GM21526 (cell line): ENCODE measurements around the gene TNNC2.
"Not testable (repeated sequence)": the region's sequence is repeated elsewhere in the genome, so short reads cannot be mapped to it uniquely, and the experiment has no call there.

Experiments
- ATAC-seq: cut with Tn5 transposase; IDR thresholded peaks from one replicate; pipeline ENCODE4 v1.9.1; 2021; ENCODE audit warnings: moderate library complexity; ENCODE audit not compliant: unreplicated experiment, low FRiP score

The TNNC2 gene

DNA sequence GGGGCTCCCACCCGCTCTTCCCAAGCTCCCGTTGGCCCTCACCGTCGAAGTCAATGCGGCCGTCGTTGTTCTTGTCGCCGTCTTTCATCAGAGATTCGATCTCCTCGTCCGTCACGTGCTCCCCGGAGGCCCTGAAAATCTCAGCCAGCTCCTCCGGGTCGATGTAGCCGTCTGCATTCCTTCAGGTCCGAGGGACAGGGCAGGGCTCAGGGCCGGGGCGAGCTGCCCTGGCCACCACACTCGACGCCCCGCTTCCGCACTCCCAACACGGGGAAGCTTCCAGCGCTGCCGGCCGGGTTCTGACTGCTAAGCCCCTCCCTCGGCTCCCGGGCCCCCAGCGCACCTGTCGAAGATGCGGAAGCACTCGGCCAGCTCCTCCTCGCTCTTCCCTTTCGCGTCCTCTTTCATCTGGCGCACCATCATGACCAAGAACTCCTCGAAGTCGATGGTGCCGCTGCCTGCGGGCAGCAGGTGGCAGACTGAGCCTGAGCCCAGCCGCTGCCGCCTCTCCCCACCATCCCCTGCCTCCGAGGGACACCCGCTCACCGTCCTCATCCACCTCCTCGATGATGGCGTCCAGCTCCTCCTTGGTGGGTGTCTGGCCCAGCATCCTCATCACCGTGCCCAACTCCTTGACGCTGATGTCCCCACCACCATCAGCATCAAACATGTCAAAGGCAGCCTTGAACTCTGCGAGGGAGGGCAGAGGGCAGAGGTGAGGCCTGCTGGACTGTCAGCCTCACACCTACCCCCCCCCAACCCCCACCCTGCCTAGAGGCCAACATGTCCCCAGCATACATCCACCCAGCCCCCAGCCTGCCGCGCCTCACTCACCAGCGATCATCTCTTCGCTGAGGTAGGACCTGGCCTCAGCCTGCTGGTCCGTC, 2.9 kb downstream of the TNNC2 start:
- no peak for ATAC-seq

DNA sequence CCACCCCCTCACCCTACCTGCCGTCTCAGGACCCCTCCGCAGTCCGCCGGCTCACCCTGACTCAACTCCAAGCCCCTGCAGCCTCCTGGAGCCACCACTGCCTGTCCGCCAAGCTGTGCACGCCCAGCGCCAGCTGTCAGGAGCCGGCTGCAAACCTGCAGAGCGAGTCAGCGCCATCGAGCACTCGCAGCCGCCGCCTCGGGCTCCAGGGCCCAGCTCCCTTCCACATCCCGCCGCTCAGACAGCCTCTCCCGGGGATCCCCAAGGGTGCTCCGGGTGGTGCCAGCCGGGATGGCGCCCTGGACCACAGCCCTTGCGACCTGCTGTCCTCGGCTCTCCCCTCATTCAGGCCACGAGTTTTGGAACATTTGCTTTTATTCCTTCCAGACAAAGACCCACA, 4.3 kb downstream of the TNNC2 start:
- no peak for ATAC-seq

DNA sequence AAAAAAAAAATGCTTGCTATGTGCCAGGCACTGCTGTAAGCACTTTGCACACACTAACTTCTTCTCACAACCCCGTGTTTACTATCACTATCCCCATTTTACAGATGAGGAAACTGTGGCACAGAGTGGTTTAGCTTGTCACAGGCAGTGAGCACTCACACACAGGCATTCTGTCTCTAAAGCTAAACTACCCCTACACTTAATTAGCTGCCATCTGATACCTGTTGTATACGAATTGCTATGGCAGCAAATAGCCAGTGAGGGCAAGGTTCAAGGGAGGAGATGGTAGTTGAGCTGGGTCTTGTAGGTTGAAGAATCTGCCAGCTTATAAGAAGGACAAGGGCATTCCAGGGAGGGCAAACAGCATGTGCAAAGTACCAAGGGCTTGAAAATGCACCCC, 5.2 kb downstream of the TNNC2 start:
- no peak for ATAC-seq

DNA sequence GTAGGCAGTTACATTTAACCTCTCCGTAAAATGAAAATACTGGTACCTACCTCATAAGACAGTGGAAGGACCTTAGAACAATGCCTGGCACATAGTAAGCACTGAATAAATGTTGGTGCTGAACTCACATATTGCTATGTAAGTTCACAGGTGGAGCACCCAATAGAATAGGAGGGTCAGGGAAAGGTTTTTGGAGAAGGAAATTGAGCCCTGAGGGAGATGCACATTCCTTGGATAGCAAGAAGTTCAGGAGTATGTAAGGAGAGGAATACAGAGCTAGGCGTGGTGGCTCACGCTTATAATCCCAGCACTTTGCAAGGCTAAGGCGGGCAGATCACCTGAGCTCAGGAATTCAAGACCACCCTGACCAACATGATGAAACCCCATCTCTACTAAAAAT, 7.6 kb downstream of the TNNC2 start:
- ATAC-seq: no peak

DNA sequence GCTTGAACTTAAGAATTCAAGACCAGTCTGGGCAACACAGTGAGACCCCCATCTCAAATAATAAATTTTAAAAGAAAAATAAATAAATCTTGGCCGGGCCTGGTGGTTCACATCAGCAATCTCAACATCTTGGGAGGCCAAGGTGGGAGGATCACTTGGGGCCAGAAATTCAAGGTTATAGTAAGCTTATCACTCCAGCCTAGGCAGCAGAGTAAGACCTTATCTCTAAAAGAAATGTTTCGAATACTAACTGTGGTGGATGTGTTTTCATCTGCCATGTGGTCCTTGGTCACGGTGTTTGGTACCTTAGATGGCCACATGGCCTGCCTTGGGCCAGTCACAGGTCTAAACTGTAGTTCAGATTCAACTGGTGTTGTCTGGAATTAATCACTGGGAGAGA, 8.9 kb downstream of the TNNC2 start:
- ATAC-seq: no peak

DNA sequence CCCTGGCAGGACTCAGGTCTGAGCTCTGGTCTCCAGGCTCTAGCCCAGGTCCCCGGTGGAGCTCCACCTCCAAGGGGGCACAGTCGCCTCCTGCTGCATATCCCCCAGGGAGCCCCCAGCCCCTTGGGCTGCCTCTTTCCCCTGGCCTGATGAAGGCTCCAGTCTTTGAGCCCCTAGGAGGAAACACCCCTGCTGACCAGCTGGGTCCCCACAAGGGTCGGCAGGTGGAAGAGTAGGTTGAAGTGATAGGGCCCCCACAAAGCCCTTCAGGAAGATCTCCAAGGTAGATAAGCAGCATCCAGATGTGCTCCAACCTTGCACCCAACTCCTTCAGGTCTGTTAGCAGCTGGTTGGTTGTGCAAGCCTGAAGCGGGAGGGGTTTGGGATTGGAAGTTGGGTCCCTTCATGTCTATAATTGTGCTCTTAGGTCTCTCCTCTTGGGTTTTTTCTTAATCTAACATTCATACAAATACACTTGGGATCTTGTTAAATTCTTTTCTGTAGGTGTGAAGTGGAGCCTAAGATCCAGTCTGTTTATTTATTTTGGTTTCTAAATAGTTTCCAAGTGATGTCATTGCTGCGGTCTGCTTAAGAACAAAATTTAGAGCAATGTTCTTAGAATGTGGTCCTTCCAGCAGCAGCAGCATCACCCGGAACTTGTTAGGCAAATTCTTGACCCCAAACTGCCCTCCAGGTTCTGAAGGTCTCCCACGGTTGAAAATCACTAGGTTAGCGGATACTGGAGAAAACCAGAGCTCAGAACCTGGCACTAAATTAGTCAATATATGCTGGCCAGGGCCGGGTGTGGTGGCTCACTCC, 9.5 kb downstream of the TNNC2 start:
- no peak for ATAC-seq

DNA sequence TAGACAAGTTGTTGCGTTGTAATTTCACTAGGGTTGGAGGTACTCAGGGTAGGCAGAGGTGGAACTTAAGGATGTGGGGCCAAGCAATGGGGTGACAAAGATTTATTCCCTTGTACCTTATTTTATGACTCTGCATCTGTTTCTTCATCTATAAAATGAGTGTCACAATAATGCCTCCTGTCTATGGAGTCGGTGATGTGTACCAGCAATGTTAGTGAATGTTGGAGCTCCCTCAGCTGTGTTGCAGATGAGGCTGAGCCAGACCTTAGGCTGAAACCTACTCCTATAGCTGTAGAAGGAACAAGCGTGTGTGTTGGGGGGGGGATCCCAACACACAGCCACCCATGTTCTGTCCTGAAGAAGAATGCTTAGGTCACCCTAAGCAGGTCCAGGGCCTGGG, 10.2 kb downstream of the TNNC2 start:
- no peak for ATAC-seq

DNA sequence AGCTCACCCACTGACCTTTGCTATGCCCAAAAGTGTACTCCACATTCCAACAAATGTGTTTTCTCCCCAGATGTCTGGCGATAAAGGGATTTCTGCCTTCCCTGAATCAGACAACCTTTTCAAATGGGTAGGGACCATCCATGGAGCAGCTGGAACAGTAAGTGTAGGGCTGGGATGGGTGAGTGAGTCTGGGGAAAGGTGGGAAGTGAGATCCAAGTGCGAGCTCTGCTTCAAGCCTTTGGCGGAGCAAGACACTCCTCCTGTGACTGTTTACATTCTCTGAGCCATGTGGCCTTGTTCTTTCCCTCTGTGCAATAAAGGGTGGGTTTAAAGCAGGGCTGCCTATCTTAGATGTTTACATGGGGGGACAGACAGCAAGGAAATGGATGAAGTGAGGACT, 12.8 kb downstream of the TNNC2 start:
- ATAC-seq: no peak

DNA sequence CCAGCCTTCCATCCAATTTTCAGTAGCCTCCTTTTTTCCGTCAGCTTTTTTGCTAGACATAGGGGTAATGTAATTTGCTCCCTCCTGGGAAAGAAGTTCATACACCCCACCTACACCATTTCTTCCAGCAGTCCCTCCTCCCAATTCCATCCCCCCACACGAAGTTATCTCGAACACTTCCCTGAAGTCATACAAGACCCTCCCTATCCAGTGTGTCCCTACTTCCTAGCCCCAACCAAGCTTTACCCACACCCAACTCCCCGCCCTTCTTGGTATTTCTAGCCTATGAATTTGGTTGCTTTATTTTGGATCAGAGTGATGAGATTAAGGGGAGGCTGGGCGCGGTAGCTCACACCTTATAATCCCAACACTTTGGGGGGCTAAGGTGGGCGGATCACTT, 13.6 kb downstream of the TNNC2 start:
- ATAC-seq: no peak

DNA sequence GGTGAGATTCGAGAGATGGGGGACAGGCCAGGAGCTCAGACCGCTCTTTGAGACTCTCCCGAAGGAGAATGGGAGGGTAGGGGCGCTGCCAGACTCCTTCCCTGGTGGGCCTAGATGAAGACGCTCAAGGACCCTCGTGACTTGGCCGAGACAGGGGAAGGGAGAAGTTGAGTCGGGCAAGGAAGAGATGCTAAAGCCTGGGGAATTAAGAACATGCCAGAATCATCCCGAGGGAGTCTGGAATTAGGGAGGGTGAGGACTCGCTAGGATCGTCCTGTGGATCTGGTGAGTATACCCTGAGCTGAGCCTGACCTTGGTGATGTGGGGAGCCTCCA, 14.1 kb downstream of the TNNC2 start:
- no peak for ATAC-seq

DNA sequence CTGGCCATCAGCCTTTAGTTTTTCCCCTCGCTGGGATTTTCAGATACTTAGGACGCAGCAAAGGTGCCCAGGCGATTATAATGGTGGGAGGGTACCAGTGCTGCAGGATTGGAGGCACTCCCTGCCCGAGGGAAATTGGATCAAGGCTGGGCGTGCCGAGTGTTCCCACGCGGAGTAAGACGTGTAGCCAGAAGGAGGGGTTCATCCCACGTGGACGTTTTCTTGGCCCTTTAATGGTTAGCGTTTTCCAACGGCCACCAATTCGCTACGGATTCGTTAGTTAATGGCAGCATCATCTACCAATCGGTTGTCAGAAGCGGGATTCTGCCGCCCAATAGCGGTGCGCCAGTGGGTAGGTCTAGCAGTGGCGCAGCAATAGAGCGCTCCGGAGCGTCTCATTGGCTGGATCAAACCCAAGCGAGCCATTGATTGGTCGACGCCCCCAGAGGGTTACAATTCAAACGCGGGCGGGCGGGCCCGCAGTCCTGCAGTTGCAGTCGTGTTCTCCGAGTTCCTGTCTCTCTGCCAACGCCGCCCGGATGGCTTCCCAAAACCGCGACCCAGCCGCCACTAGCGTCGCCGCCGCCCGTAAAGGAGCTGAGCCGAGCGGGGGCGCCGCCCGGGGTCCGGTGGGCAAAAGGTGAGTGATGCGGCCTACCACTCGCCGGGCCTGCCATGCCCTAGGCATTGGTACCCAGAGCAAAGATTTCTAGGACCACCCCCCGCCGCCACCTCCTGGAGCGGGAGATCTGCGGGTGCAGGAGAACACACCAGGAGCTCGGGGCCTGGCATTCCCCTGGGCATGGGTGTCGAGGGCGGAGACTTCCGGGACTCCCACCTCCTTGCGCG, 14.7 kb downstream of the TNNC2 start, which contains the start of gene UBE2C:
Gene UBE2C, plus strand, starts transcription at position 488 of the 849 bp plus-strand sequence. Its CDS starts 52 bp downstream, at position 540.
- peak; percentile 95 for ATAC-seq

DNA sequence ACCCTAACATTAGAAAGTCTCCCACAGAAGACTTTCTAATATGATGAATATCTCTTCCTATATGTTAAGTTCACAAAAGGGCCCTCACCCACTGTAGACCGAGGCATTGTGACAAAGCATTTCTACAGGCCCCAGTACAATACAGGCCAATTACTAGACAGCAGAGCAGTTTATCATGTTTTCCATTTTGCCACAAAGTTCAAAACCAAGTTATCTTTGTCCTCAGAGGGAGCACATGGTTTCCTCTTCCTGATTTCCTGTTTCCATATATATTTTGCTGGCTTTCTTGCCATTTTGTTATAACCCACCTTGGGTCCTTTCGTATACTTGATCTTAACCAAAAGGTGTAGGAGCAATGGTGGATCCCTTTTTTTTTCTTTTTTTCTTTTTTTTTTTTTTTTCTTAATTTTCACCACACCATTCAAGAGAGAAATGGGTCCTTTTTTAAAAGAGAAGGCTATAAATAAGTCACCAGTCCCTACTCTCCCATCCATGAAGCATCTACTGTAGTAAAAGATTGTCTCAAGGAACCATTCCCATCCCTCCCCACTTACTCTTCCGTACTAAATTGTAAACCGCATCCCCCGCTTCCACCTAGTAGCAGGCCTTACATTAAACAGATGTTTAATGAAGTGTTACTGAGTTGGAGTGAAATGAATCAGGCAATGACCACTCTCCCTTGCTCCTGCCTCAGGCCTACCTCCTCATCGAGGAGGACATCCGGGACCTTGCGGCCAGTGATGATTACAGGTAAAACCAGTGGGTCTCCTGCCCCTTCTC, 16.7 kb downstream of the TNNC2 start:
- ATAC-seq: no peak

DNA sequence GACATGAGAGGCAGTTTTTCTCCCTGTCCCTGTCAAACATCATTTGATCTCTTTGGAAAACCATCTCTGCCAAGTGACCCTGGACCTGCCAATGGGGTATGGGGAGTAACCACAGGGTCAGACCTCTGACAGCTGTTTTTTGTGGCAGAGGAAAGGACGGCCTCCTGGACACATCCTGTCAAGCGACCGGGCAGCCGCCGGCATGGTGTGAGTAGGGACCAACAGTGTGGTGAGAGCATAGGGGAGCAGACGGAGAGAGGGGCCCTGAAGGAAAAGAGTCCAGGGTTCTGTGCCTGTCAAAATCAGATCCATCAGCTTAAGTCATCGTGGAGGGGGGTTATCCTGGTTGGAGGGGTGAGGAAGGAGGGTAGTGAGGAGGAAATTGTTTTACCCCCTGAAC, 25.3 kb downstream of the TNNC2 start:
- no peak for ATAC-seq

DNA sequence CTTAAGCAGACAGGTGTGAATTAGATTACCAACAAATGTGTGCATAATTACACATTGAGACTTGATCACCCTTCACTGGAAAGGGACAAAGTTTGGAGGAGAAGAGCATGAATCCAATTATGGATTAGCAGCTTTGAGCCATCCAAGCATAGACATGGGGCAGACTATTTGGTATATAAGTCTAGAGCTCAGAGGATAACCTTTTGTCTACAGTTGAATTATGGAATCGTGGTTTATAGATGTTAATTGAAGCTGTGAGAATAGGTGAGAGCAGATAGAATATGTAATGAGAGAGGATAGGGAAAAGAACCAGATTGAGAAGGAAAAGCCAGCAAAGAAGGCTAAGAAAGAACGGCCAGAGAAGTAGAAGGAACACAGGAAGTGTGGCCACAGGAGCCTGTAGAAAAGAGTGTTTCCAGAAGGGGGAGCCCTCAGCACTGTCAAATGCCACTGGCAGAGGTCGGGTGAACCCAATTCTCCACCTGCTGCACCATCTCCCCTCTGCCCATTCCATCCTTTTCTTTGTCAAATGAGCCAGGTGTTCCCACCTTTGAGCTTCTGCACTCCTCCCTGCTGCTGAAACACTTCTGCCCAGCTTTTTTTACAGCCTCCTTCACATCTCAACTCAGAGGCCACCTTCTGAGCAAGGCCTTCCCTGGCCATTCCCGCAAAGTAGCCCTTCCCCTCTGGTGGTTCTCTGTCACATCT, 28.0 kb downstream of the TNNC2 start:
- no peak for ATAC-seq

DNA sequence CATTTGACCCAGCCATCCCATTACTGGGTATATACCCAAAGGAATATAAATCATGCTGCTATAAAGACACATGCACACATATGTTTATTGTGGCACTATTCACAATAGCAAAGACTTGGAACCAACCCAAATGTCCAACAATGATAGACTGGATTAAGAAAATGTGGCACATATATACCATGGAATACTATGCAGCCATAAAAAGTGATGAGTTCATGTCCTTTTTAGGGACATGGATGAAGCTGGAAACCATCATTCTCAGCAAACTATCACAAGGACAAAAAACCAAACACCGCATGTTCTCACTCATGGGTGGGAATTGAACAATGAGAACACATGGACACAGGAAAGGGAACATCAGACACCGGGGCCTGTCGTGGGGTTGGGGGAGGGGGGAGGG, 29.2 kb downstream of the TNNC2 start:
- ATAC-seq: not testable (repeated sequence)

DNA sequence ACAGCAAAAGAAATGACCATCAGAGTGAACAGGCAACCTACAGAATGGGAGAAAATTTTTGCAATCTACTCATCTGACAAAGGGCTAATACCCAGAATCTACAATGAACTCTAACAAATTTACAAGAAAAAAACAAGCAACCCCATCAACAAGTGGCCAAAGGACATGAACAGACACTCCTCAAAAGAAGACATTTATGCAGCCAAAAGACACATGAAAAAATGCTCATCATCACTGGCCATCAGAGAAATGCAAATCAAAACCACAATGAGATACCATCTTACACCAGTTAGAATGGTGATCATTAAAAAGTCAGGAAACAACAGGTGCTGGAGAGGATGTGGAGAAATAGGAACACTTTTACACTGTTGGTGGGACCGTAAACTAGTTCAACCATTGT, 29.6 kb downstream of the TNNC2 start:
- ATAC-seq: not testable (repeated sequence)

DNA sequence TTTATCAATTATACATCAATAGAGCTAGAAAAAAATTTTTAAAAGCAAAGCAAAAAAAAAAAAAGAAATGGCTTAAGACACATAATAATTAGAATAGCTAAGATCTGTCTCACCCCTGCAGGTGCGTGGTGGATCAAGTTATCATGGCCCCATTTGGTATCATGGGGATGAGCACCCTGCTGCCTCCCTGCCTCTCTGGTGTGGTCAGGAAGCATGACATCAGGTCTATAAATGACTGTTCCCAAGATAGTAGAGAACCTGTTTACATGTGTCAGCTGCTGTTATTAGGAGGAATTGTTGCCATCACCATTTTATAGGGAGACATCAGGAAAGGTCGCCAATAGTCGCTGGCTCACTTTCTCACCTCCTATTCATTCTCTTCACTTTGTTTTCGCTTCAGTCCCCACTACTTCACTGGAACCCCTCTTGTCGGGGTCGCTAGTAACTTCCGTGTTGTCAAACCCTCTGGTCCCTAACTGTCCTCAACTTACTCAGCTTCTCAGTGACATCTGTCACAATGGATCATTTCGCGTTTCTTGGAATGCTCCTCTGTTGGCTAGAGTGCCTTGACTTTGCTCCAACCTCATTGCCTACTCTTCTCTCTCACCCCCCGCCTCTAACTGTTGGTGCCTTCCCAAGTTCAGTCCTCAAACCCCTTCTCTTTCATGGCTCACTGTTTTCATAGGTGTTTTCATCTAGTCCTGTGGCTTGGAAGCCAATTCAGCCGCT, 30.6 kb downstream of the TNNC2 start:
- no peak for ATAC-seq

DNA sequence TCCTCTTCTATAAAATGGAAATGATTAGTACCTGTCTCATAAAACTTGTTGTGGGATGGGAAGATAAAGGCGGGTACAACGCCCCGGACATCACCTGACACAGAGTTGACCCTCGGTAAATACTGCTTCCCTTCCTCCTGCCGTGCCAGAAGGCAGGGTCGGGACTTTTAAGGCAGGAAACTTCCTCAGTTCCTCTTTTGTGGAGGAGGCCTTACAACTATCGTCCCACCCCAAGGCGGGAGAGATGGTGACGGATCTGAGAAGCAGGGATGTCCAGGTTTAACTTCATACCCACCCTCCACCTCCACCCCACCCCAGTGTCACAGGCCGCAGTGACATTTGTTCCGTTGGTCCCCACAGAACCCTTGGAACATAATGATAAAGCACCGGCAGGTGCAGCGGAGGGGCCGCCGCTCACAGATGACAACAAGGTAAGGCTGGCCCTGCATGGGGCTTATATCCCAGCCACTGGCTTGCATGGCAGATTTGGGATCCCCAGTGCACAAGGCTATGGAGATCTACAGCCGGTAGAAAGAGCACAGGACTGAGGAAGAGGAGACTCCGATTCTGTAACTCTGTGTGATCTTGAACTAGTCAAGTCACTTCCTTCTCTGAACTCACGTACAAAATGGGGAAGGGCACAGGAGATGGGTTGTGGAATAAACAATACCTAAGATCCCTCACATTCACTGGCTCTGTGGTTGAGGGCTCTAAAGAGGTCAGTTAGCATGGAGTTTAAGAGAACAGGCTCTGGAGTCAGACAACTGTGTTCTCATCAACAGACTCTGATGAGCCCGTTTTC, 34.6 kb downstream of the TNNC2 start:
- peak; percentile 9 for ATAC-seq
